ENCODE data around the gene RAB13. TPM values are rescaled to one million over a fixed set of nuclear protein-coding genes. Genes with fewer than 3 reads are reported as not detected.

The RAB13 gene
- total and polyA plus RNA-seq, 2 of the 13 experiments (the other 11 are each of a cell fraction or from before 2014, with no cell fraction given), result 15.9 to 24.7 TPM

- TF ChIP-seq GRHL1 (CRISPR knock-in tag; conservative IDR thresholded peaks at IDR 0.05) (no peak), MXD4 (CRISPR knock-in tag; IDR thresholded peaks at IDR 0.05) (no peak), TFAP4 (IDR thresholded peaks at IDR 0.05; ENCODE audit: borderline replicate concordance, low read depth) (peak; percentile 50; the same call in 1 of the 2 replicates), HNF4G (IDR thresholded peaks at IDR 0.05; ENCODE audit: borderline replicate concordance, low read depth, low read length) (peak; percentile 76), HNF4G (CRISPR knock-in tag; IDR thresholded peaks at IDR 0.05; ENCODE audit: borderline replicate concordance, low read depth) (0 out of 2 replicates have a peak, but pooled peaks have one; percentile 73), HNF1A (IDR thresholded peaks at IDR 0.05; ENCODE audit: low read depth) (no peak), HNF1A (CRISPR knock-in tag; IDR thresholded peaks at IDR 0.05; ENCODE audit: borderline replicate concordance) (no peak; the same call in 1 of the 2 replicates), SMAD9 (CRISPR knock-in tag; IDR thresholded peaks at IDR 0.05) (no peak), TAF1 (CRISPR knock-in tag; IDR thresholded peaks at IDR 0.05) (no peak; the same call in 1 of the 2 replicates), TP53 (CRISPR knock-in tag; conservative IDR thresholded peaks at IDR 0.05) (no peak), SOX13 (IDR thresholded peaks at IDR 0.05) (no peak), SOX13 (CRISPR knock-in tag; conservative IDR thresholded peaks at IDR 0.05 in 1 of 2, IDR thresholded peaks at IDR 0.05 in 1 of 2) (peak in 1 of 2 experiments; percentile 21; a peak in 1 of 4 replicates), ZNF883 (CRISPR knock-in tag; IDR thresholded peaks at IDR 0.05; ENCODE audit: not compliant biosample characterization) (no peak), ETS1 (CRISPR knock-in tag; IDR thresholded peaks at IDR 0.05) (no peak), MTA1 (CRISPR knock-in tag; IDR thresholded peaks at IDR 0.05; ENCODE audit: borderline replicate concordance) (0 out of 2 replicates have a peak, but pooled peaks have one; percentile 27), NR2F6 (IDR thresholded peaks at IDR 0.05) (0 out of 2 replicates have a peak, but pooled peaks have one; percentile 24), NR2F6 (CRISPR knock-in tag; IDR thresholded peaks at IDR 0.05) (peak; percentile 56; the same call in 1 of the 2 replicates), IRF9 (CRISPR knock-in tag; IDR thresholded peaks at IDR 0.05; ENCODE audit: borderline replicate concordance) (no peak), MTA3 (CRISPR knock-in tag; IDR thresholded peaks at IDR 0.05) (no peak), GATAD1 (CRISPR knock-in tag; IDR thresholded peaks at IDR 0.05) (peak; percentile 50; the same call in 1 of the 2 replicates)
- TF ChIP-seq, protein P1, sequence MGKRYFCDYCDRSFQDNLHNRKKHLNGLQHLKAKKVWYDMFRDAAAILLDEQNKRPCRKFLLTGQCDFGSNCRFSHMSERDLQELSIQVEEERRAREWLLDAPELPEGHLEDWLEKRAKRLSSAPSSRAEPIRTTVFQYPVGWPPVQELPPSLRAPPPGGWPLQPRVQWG (CRISPR knock-in tag; IDR thresholded peaks at IDR 0.05; ENCODE audit: borderline replicate concordance, low read depth), result no peak
Observed at GRCh38 chr1:153953859-153954365, 32.2 kb downstream of the RAB13 start (continued).
